Fibroblast of pulmonary artery (primary cell): ENCODE measurements around the gene RPL36.
"Not testable (repeated sequence)": the region's sequence is repeated elsewhere in the genome, so short reads cannot be mapped to it uniquely, and the experiment has no call there.

ENCODE experiments used
- DNase-seq: peaks from one replicate; pipeline ENCODE4 v3.0.0-alpha.2; 2010; ENCODE audit warnings: low read depth
- H3K4me3 ChIP-seq: replicated peaks from 2 replicates; pipeline ENCODE4 v1.5.1; 2011; ENCODE audit warnings: low read depth, mild to moderate bottlenecking, control low read depth, low read length, moderate library complexity
- TF ChIP-seq, protein P1 (sequence below): IDR thresholded peaks from 2 replicates; pipeline ENCODE4 v1.5.1; 2011; ENCODE audit warnings: mild to moderate bottlenecking, control low read depth, low read length, inconsistent platforms; ENCODE audit errors: missing control alignments

The RPL36 gene

DNA sequence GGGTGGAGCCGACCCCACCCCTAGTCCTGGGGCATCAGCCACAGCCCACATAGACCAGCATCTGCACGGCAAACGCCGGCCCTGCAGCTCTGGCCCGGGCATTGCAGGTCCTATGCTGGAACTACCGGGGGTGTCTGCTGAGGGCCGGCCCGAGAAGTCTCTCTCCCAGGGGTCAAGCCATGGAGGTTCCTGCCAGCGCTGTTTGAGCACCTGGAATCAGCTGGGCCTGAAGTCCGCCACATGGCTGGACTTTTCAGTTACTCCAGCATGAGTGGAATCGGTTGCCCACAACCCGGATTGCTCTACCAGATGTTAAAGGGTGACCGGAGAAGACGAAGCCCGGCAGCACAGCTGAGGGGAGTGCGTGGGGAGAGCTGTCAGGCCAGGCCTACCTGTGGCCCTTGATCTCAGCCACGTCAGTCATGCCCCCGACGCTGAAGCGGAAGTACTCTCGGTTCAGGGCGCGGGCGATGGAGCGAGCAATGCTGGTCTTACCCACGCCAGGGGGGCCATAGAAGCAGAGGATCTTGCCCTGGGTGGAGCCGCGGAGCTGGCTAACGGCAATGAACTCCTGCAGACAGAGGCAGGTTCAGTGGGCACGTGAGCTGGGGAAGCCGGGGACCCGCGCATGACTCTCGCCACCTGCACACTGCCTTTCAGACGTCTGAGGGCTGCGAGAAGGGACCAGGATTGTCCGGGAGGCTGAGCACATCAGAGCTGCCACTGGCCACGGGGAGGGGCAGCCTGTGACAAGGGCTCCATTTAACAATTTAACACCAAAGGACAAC is 8.7 kb downstream of the RPL36 start:
- DNase-seq: no peak
- H3K4me3 ChIP-seq: no peak overlapping the region
- TF ChIP-seq, protein P1, sequence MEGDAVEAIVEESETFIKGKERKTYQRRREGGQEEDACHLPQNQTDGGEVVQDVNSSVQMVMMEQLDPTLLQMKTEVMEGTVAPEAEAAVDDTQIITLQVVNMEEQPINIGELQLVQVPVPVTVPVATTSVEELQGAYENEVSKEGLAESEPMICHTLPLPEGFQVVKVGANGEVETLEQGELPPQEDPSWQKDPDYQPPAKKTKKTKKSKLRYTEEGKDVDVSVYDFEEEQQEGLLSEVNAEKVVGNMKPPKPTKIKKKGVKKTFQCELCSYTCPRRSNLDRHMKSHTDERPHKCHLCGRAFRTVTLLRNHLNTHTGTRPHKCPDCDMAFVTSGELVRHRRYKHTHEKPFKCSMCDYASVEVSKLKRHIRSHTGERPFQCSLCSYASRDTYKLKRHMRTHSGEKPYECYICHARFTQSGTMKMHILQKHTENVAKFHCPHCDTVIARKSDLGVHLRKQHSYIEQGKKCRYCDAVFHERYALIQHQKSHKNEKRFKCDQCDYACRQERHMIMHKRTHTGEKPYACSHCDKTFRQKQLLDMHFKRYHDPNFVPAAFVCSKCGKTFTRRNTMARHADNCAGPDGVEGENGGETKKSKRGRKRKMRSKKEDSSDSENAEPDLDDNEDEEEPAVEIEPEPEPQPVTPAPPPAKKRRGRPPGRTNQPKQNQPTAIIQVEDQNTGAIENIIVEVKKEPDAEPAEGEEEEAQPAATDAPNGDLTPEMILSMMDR: no peak

DNA sequence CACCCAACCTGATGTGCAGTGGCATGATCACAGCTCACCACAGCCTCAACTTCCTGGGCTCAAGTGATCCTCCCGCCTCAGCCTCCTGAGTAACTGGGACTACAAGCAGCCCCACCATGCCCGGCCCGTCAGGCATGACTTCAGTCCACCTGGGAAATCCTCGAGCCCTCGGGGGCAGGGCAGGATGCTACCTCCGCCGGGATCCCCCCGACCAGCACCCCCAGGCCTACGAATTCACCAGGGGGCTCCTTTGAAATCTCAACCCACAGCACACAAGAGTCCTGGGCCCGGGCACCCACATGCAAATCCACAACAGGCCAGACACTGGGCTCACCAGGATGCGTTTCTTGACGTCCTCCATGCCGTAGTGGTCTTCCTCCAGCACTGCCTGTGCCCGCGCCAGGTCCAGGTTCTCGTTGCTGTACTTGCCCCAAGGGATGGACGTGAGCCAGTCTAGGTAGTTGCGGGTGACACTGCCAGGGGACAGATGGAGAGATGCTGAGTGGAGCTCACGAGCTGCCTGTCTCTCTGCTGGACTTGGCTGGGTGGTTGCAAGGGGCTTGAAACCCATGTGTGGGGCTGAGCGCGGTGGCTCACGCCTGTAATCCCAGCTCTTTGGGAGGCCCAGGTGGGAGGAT is 10.5 kb downstream of the RPL36 start:
- H3K4me3 ChIP-seq: no peak overlapping the region
- TF ChIP-seq, protein P1: no peak
- DNase-seq: no peak

- DNase-seq, H3K4me3 ChIP-seq: not testable (repeated sequence)
These were observed 11.9 kb downstream of the RPL36 start for GRCh38 chr19:5702053-5702410.

GRCh38 chr19:5703819-5704818 is 14.0 kb downstream of the RPL36 start:
- TF ChIP-seq, protein P1: no peak
- no peak for DNase-seq
- no peak overlapping the region for H3K4me3 ChIP-seq

- no peak for DNase-seq
- TF ChIP-seq, protein P1: no peak
- no peak overlapping the region for H3K4me3 ChIP-seq
These were observed 15.5 kb downstream of the RPL36 start for GRCh38 chr19:5705552-5705951.

- H3K4me3 ChIP-seq: no peak overlapping the region
- TF ChIP-seq, protein P1: no peak
- no peak for DNase-seq
These were observed 16.9 kb downstream of the RPL36 start for GRCh38 chr19:5706876-5707573.
